HEK293T (cell line): ENCODE data around the gene LGR6.

ENCODE experiments used
- CTBP1 ChIP-seq: fragments of 450-650 bp; IDR thresholded peaks from 2 replicates; pipeline ENCODE4 v1.6.1; 2016; ENCODE audit warnings: borderline replicate concordance
- ELF4 ChIP-seq: fragments of 450-650 bp; IDR thresholded peaks from 2 replicates; pipeline ENCODE4 v1.6.1; 2017; ENCODE audit warnings: antibody characterized with exemption
- FOXA1 ChIP-seq: fragments of 450-650 bp; IDR thresholded peaks from 2 replicates; pipeline ENCODE4 v1.6.1; 2016; ENCODE audit warnings: mild to moderate bottlenecking
- FOXK2 ChIP-seq: fragments of 450-650 bp; IDR thresholded peaks from 2 replicates; pipeline ENCODE4 v1.6.1; 2016; ENCODE audit warnings: mild to moderate bottlenecking
- FOXM1 ChIP-seq: fragments of 450-650 bp; IDR thresholded peaks from 2 replicates; pipeline ENCODE4 v1.6.1; 2017; ENCODE audit warnings: mild to moderate bottlenecking, borderline replicate concordance
- L3MBTL2 ChIP-seq: fragments of 450-650 bp; conservative IDR thresholded peaks from 2 replicates; pipeline ENCODE4 v1.6.1; 2016; ENCODE audit warnings: mild to moderate bottlenecking
- NFRKB ChIP-seq: fragments of 450-650 bp; IDR thresholded peaks from 2 replicates; pipeline ENCODE4 v1.6.1; 2016; ENCODE audit warnings: mild to moderate bottlenecking, moderate library complexity
- PKNOX1 ChIP-seq: fragments of 450-650 bp; IDR thresholded peaks from 2 replicates; pipeline ENCODE4 v1.6.1; 2016
- SUZ12 ChIP-seq: fragments of 450-650 bp; IDR thresholded peaks from 2 replicates; pipeline ENCODE4 v1.6.1; 2016; ENCODE audit warnings: mild to moderate bottlenecking
- TARDBP ChIP-seq: fragments of 450-650 bp; IDR thresholded peaks from 2 replicates; pipeline ENCODE4 v1.6.1; 2016

GRCh38 chr1:202220733-202221132 lies 27.1 kb downstream of the LGR6 start:
- no peak for TF ChIP-seq CTBP1
- no peak for TF ChIP-seq L3MBTL2
- TF ChIP-seq TARDBP = no peak
- TF ChIP-seq NFRKB = no peak
- TF ChIP-seq SUZ12 = no peak
- TF ChIP-seq ELF4 = no peak
- no peak for TF ChIP-seq FOXK2
- TF ChIP-seq FOXA1 = no peak
- TF ChIP-seq FOXM1 = no peak
- TF ChIP-seq PKNOX1 = no peak
